Upper lobe of right lung (tissue), 1 donor: ENCODE data around the gene ZDHHC14. TPM values are rescaled to one million over a fixed set of nuclear protein-coding genes. Genes with fewer than 3 reads are reported as not detected.

Source experiments
- ATAC-seq: fragments of 200-7000 bp; cut with Tn5 transposase; one replicate; pipeline ENCODE4 v1.9.1; 2020; ENCODE audit warnings: mild to moderate bottlenecking, moderate library complexity
- DNase-seq: peaks from one replicate; pipeline ENCODE4 v3.0.0-alpha.2; 2020
- H3K27ac ChIP-seq: fragments of 200-600 bp; one replicate; pipeline ENCODE4 v1.8.0; 2022
- H3K27me3 ChIP-seq: fragments of 200-600 bp; one replicate; pipeline ENCODE4 v1.8.0; 2022; ENCODE audit warnings: mild to moderate bottlenecking
- H3K36me3 ChIP-seq: fragments of 200-600 bp; one replicate; pipeline ENCODE4 v1.8.0; 2022
- H3K4me1 ChIP-seq: fragments of 200-600 bp; one replicate; pipeline ENCODE4 v1.8.0; 2022
- H3K4me3 ChIP-seq: fragments of 200-600 bp; one replicate; pipeline ENCODE4 v1.8.0; 2022; ENCODE audit warnings: mild to moderate bottlenecking
- H3K9me3 ChIP-seq: fragments of 200-600 bp; one replicate; pipeline ENCODE4 v1.8.0; 2022
- CTCF ChIP-seq: fragments of 200-600 bp; IDR thresholded peaks from one replicate; pipeline ENCODE4 v1.8.0; 2022; ENCODE audit warnings: antibody characterized with exemption
- intact Hi-C: fragments of 100-400 bp; cut with DNase I; formaldehyde crosslinking; loops from one replicate; pipeline ENCODE4 v1.11.0; 2022
- total RNA-seq: library from RNA; stranded (reverse); fragmentation: NEBNext Ultra II Directional; extraction: Animal tissue kit (Norgen Biotek cat#: 25700); gene quantifications from one replicate; pipeline ENCODE4 v1.2.1, GENCODE V29; 2021
- donor health status: DM: no; HTN: yes; CAD: no; lungs with severe emphysema.

The ZDHHC14 gene
- total RNA-seq, 1 donor from 2014 or later = 12.2 TPM

- intact Hi-C loops = no loop called here
- no peak for DNase-seq
- Histone ChIP-seq H3K27ac (no peak overlapping the region), H3K36me3 (no peaks in the 10 kb centered on the region), H3K27me3 (no peaks in the 10 kb centered on the region), H3K4me1 (no peaks in the 10 kb centered on the region), H3K4me3 (no peak overlapping the region), H3K9me3 (no peaks in the 10 kb centered on the region)
- TF ChIP-seq CTCF = no peak
- peak; percentile 36 for ATAC-seq
These were observed 257.8 kb downstream of the ZDHHC14 start for GRCh38 chr6:157638779-157639178.

- DNase-seq = no peak
- Histone ChIP-seq H3K27ac (no peak overlapping the region), H3K9me3 (no peaks in the 10 kb centered on the region), H3K4me3 (no peak overlapping the region), H3K27me3 (no peaks in the 10 kb centered on the region), H3K4me1 (no peaks in the 10 kb centered on the region), H3K36me3 (no peaks in the 10 kb centered on the region)
- ATAC-seq = no peak
- no peak for TF ChIP-seq CTCF
- intact Hi-C loops = loop anchor here (10.0 kb wide), 1 partner anchor 326 kb away; no protein-coding TSS in a partner anchor
These were observed 259.9 kb downstream of the ZDHHC14 start for GRCh38 chr6:157640746-157641451.

- Histone ChIP-seq H3K36me3 (no peaks in the 10 kb centered on the region), H3K4me3 (no peak overlapping the region), H3K27ac (no peak overlapping the region), H3K9me3 (no peaks in the 10 kb centered on the region), H3K27me3 (no peaks in the 10 kb centered on the region), H3K4me1 (no peaks in the 10 kb centered on the region)
- ATAC-seq (no peak), DNase-seq (no peak)
- no peak for TF ChIP-seq CTCF
- intact Hi-C loops = loop anchor here (10.0 kb wide), 1 partner anchor 327 kb away; no protein-coding TSS in a partner anchor
These were observed 260.8 kb downstream of the ZDHHC14 start for GRCh38 chr6:157641837-157642236.

- Histone ChIP-seq H3K4me3 (no peak overlapping the region), H3K27me3 (no peaks in the 10 kb centered on the region), H3K4me1 (no peaks in the 10 kb centered on the region), H3K27ac (no peak overlapping the region), H3K36me3 (no peaks in the 10 kb centered on the region), H3K9me3 (no peaks in the 10 kb centered on the region)
- TF ChIP-seq CTCF = no peak
- no peak for DNase-seq
- intact Hi-C loops = loop anchor here (10.0 kb wide), 1 partner anchor 328 kb away; no protein-coding TSS in a partner anchor
- no peak for ATAC-seq
These were observed 261.7 kb downstream of the ZDHHC14 start for GRCh38 chr6:157642736-157643135.

- no peaks in the 10 kb centered on the region for H3K27me3 ChIP-seq
- intact Hi-C loops = loop anchor here (10.0 kb wide), 1 partner anchor 329 kb away; no protein-coding TSS in a partner anchor
- no peaks in the 10 kb centered on the region for H3K36me3 ChIP-seq
- H3K9me3 ChIP-seq = no peaks in the 10 kb centered on the region
- no peak overlapping the region for H3K27ac ChIP-seq
- no peak for TF ChIP-seq CTCF
- H3K4me1 ChIP-seq = no peaks in the 10 kb centered on the region
- ATAC-seq (peak; percentile 13), DNase-seq (no peak)
- no peak overlapping the region for H3K4me3 ChIP-seq
These were observed 263.2 kb downstream of the ZDHHC14 start for GRCh38 chr6:157644043-157644810.
